Thoracic aorta (tissue), 2 donors: ENCODE results near the gene ZYG11A. TPM values are rescaled to one million over a fixed set of nuclear protein-coding genes. Genes with fewer than 3 reads are reported as not detected.
"Not testable (repeated sequence)": the region's sequence is repeated elsewhere in the genome, so short reads cannot be mapped to it uniquely, and the experiment has no call there.

Experiments
- ATAC-seq: fragments of 150-250 bp; one replicate; pipeline ENCODE4 v1.8.0; 2017; ENCODE audit warnings: low read depth; ENCODE audit not compliant: insufficient number of reproducible peaks, low FRiP score
- DNase-seq: peaks from one replicate; pipeline ENCODE4 v3.0.0-alpha.2; 2020; ENCODE audit warnings: low spot score
- H3K27ac ChIP-seq, 2 donors: fragments of 200-600 bp; sonication (generic); 1 replicate in 1 of 2; 2 replicates in 1 of 2; pipeline ENCODE4 v1.5.1; 2016; ENCODE audit warnings: mild to moderate bottlenecking in 2 of 2, moderate library complexity in 2 of 2
- H3K27me3 ChIP-seq: fragments of 200-600 bp; sonication (generic); replicated peaks from 2 replicates; pipeline ENCODE4 v1.6.0; 2016; ENCODE audit warnings: mild to moderate bottlenecking; ENCODE audit not compliant: insufficient read depth
- H3K36me3 ChIP-seq: fragments of 200-600 bp; sonication (generic); one replicate; pipeline ENCODE4 v1.5.1; 2016
- H3K4me1 ChIP-seq, 2 donors: fragments of 200-600 bp; sonication (generic); 1 replicate in 1 of 2; 2 replicates in 1 of 2; pipeline versions ENCODE4 v1.5.1 to v1.6.0; 2016; ENCODE audit warnings: low read depth in 2 of 2, mild to moderate bottlenecking in 1 of 2; ENCODE audit not compliant: control insufficient read depth in 1 of 2
- H3K4me3 ChIP-seq: fragments of 200-600 bp; sonication (generic); 2 replicates; pipeline ENCODE4 v1.5.1; 2016; ENCODE audit warnings: mild to moderate bottlenecking
- H3K9me3 ChIP-seq: fragments of 200-600 bp; sonication (generic); 2 replicates; pipeline ENCODE4 v1.5.1; 2016
- CTCF ChIP-seq: fragments of 200-600 bp; sonication (generic); IDR thresholded peaks from one replicate; pipeline ENCODE4 v1.5.1; 2019; ENCODE audit warnings: antibody characterized with exemption
- total RNA-seq, 2 donors: library from RNA; depleted of rRNA; stranded (reverse); fragments of >200 nt; gene quantifications; one replicate each; pipeline versions ENCODE4 v1.1.0 to v1.2.3, GENCODE V29; 2016

The ZYG11A gene
- not detected for total RNA-seq

- Histone ChIP-seq H3K9me3 (no peaks in the 10 kb centered on the region), H3K27me3 (no peaks in the 10 kb centered on the region), H3K4me3 (peak within 1 kb of the TSS; percentile 74), H3K36me3 (no peaks in the 10 kb centered on the region), H3K27ac (no peak within 1 kb of the TSS), H3K4me1 (peaks cover 7 to 16% of the 10 kb centered on the region in 2 donors)
- peak; percentile 42 for TF ChIP-seq CTCF
- no peak for DNase-seq
- no peak for ATAC-seq
These were observed at the start of gene ZYG11A for GRCh38 chr1:52842643-52843310. Gene ZYG11A, plus strand, starts transcription at chr1:52842760. Its CDS starts 124 bp downstream, at chr1:52842884.

- not testable (repeated sequence) for H3K4me1 ChIP-seq, H3K27me3 ChIP-seq, H3K9me3 ChIP-seq, ATAC-seq, H3K4me3 ChIP-seq, H3K27ac ChIP-seq, DNase-seq
- peaks cover 24% of the 10 kb centered on the region for H3K36me3 ChIP-seq
These were observed 48.8 kb upstream of the ZYG11A start for GRCh38 chr1:52793717-52794116.

GRCh38 chr1:52795464-52795863 lies 47.1 kb upstream of the ZYG11A start:
- Histone ChIP-seq H3K9me3 (no peaks in the 10 kb centered on the region), H3K36me3 (peaks cover 21% of the 10 kb centered on the region), H3K4me1 (no peaks in the 10 kb centered on the region), H3K27ac (no peak overlapping the region), H3K4me3 (no peak overlapping the region), H3K27me3 (no peaks in the 10 kb centered on the region)
- TF ChIP-seq CTCF: no peak
- no peak for DNase-seq
- no peak for ATAC-seq

- no peaks in the 10 kb centered on the region for H3K4me1 ChIP-seq
- H3K4me3 ChIP-seq: no peak overlapping the region
- H3K27ac ChIP-seq: no peak overlapping the region
- peaks cover 27% of the 10 kb centered on the region for H3K36me3 ChIP-seq
- ATAC-seq (no peak), DNase-seq (no peak)
- no peak for TF ChIP-seq CTCF
- no peaks in the 10 kb centered on the region for H3K9me3 ChIP-seq
- H3K27me3 ChIP-seq: no peaks in the 10 kb centered on the region
These were observed 44.2 kb upstream of the ZYG11A start for GRCh38 chr1:52798331-52798730.

- no peaks in the 10 kb centered on the region for H3K9me3 ChIP-seq
- no peaks in the 10 kb centered on the region for H3K27me3 ChIP-seq
- no peak overlapping the region for H3K4me3 ChIP-seq
- peaks cover 22% of the 10 kb centered on the region for H3K36me3 ChIP-seq
- H3K4me1 ChIP-seq: no peaks in the 10 kb centered on the region
- ATAC-seq: no peak
- no peak for TF ChIP-seq CTCF
- DNase-seq: no peak
- no peak overlapping the region for H3K27ac ChIP-seq
These were observed 41.5 kb upstream of the ZYG11A start for GRCh38 chr1:52801011-52801410.

GRCh38 chr1:52804083-52804482 lies 38.5 kb upstream of the ZYG11A start:
- H3K27me3 ChIP-seq, ATAC-seq, H3K9me3 ChIP-seq, H3K27ac ChIP-seq, H3K4me3 ChIP-seq, DNase-seq, H3K4me1 ChIP-seq: not testable (repeated sequence)
- H3K36me3 ChIP-seq: peaks cover 12% of the 10 kb centered on the region
